GM19328 (cell line): ENCODE results near the gene ATP10B.
"Not testable (repeated sequence)": the region's sequence is repeated elsewhere in the genome, so short reads cannot be mapped to it uniquely, and the experiment has no call there.

Experiments
- ATAC-seq: cut with Tn5 transposase; IDR thresholded peaks from one replicate; pipeline ENCODE4 v1.9.1; 2021; ENCODE audit warnings: mild to moderate bottlenecking, moderate library complexity; ENCODE audit not compliant: unreplicated experiment

ATP10B gene

GRCh38 chr5:160824301-160825001 is 27.6 kb downstream of the ATP10B start:
- no peak for ATAC-seq

GRCh38 chr5:160812996-160813395 is 39.0 kb downstream of the ATP10B start:
- ATAC-seq, result not testable (repeated sequence)

GRCh38 chr5:160805376-160805775 is 46.6 kb downstream of the ATP10B start:
- ATAC-seq, result no peak

GRCh38 chr5:160802592-160802991 is 49.4 kb downstream of the ATP10B start:
- no peak for ATAC-seq

GRCh38 chr5:160800375-160801275 is 51.4 kb downstream of the ATP10B start:
- ATAC-seq, result no peak

- peak; percentile 60 for ATAC-seq
Measured at GRCh38 chr5:160799184-160799583, 52.8 kb downstream of the ATP10B start.

- no peak for ATAC-seq
Measured at GRCh38 chr5:160797020-160797419, 55.0 kb downstream of the ATP10B start.

GRCh38 chr5:160793530-160793899 is 58.5 kb downstream of the ATP10B start:
- no peak for ATAC-seq

GRCh38 chr5:160792732-160793529 is 59.1 kb downstream of the ATP10B start:
- ATAC-seq, result no peak

GRCh38 chr5:160792281-160792680 is 59.7 kb downstream of the ATP10B start:
- no peak for ATAC-seq

- ATAC-seq, result no peak
Measured at GRCh38 chr5:160789219-160789859, 62.7 kb downstream of the ATP10B start.

GRCh38 chr5:160788102-160788660 is 63.8 kb downstream of the ATP10B start:
- ATAC-seq, result no peak

GRCh38 chr5:160787240-160787639 is 64.8 kb downstream of the ATP10B start:
- ATAC-seq, result no peak

- ATAC-seq, result no peak
Measured at GRCh38 chr5:160774666-160775315, 77.2 kb downstream of the ATP10B start.

GRCh38 chr5:160773646-160774410 is 78.2 kb downstream of the ATP10B start:
- ATAC-seq, result no peak

- no peak for ATAC-seq
Measured at GRCh38 chr5:160772854-160773253, 79.2 kb downstream of the ATP10B start.

- no peak for ATAC-seq
Measured at GRCh38 chr5:160770718-160771117, 81.3 kb downstream of the ATP10B start.

GRCh38 chr5:160769301-160769700 is 82.7 kb downstream of the ATP10B start:
- ATAC-seq, result no peak

- no peak for ATAC-seq
Measured at GRCh38 chr5:160767062-160767461, 84.9 kb downstream of the ATP10B start.
